ENCODE results near the gene RPS15A.
A peak's percentile ranks its signal among the peaks of the same experiment; 100 is the strongest.
"Not testable (repeated sequence)": the region's sequence is repeated elsewhere in the genome, so short reads cannot be mapped to it uniquely, and the experiment has no call there.

Gene RPS15A

DNA sequence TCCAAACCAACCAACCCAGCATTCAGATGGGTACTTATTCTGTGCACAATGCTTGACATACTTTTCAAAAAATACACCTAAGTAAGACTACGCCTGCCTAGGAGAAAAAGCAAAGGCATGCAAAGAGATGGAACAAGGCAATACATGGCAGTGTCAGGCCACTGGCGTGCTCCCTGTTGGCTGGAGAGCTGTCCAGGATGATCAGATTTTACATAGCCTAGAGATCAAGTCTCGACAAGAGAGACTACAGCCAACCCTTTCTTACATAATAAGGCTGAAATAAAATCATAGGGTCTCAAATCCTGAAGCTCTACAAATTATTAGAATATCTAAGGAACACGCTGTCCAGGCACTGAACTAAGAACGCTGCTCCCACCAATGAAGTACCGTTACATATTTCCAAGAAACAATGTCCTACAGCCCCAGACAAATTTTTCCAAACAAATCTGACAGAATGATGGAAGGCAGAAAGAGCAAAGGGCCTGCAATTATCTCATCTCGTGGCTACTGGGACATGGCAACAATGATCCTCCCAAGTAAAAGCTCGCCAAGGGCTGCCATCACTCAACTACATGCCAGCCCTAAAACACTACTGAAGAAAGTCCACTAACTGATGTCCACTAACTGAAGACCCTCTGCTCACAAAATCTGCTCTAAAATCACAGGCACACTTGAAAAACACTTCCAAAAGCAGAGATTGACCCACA lies 5.1 kb downstream of the RPS15A start:
- no peaks in the 10 kb centered on the region for H3K9me3 ChIP-seq (ENCODE audit: control extremely low read depth in 1 of 5, control insufficient read depth in 4 of 5, insufficient read depth in 2 of 5, low read depth in 1 of 5, low read length in 4 of 5)
- peak overlapping the region in 1 of 2 experiments; percentile 56 for H3K27ac ChIP-seq (ENCODE audit: insufficient read depth in 1 of 2, low read depth in 1 of 2, low read length in 2 of 2, poor library complexity in 1 of 2, severe bottlenecking in 2 of 2)
- H3K4me1 ChIP-seq (ENCODE audit: control extremely low read depth in 1 of 4, control insufficient read depth in 4 of 4, insufficient read depth in 4 of 4, low read length in 3 of 4): peaks cover 24 to 50% (median 34%) of the 10 kb centered on the region in 4 experiments
- 96% methylated on average over 5 of the region's 8 CpGs for WGBS (ENCODE audit: insufficient coverage)
- no peak overlapping the region for H3K4me3 ChIP-seq (ENCODE audit: control insufficient read depth in 1 of 7, extremely low read depth in 1 of 7, insufficient read depth in 4 of 7, low read depth in 2 of 7, low read length in 6 of 7)
- DNase-seq: no peak
- ChIA-PET CTCF (interaction anchor here (1.6 kb wide), 1 partner anchor 19 kb away, joined by 3 read pairs; no protein-coding TSS in a partner anchor), POLR2A (no interaction called here)
- no peaks in the 10 kb centered on the region for H3K27me3 ChIP-seq (replicated peaks in 2 of 5; ENCODE audit: control insufficient read depth in 4 of 5, insufficient read depth in 5 of 5, low read length in 4 of 5)
- peaks cover 23 to 69% (median 48%) of the 10 kb centered on the region in 4 experiments for H3K36me3 ChIP-seq (ENCODE audit: control insufficient read depth in 4 of 4, insufficient read depth in 4 of 4, low read length in 3 of 4)

DNA sequence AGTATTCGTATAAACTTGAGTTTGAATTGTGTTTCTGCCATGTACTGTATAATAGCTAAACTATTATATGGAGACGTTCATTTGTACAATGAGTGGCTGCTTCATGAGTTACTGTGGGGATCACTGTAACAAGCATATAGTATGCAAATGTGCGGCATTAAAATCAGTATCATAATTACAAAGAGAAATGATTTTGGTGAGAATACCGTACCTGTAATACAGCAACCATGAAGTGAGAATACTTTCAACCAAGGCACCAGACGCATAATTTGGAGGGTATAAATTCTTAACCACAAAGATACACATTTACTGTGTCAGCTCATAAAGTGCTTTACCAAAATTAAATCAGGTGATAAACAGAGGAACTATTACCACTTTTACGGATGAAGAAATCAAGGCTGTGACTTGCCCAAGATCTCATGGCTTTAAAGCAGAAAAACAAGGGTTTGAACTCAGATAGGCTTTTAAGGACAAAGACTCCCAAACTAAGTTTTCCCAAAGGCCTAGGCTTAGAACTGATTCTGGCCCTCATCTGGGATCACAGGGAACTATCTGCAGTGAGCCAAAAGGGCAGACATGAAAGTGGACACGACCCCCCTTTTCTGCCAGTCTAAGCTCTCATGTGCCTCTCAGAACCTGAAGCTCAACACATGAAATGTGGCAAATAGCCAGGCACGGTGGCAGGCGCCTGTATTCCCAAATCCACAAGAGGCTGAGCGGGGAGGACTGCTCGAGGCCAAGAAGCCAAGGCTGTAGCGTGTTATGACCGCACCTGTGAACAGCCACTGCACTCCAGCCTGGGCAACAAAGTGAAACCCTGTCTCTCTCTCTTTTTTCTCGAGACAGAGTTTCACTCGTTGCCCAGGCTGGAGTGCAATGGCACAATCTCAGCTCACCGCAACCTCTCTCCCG lies 6.4 kb downstream of the RPS15A start:
- H3K9me3 ChIP-seq (ENCODE audit: control extremely low read depth in 1 of 5, control insufficient read depth in 4 of 5, insufficient read depth in 2 of 5, low read depth in 1 of 5, low read length in 4 of 5): no peaks in the 10 kb centered on the region
- H3K27ac ChIP-seq (ENCODE audit: insufficient read depth in 1 of 2, low read depth in 1 of 2, low read length in 2 of 2, poor library complexity in 1 of 2, severe bottlenecking in 2 of 2): peak overlapping the region in 1 of 2 experiments; percentile 25
- peaks cover 18 to 41% (median 27%) of the 10 kb centered on the region in 4 experiments for H3K4me1 ChIP-seq (ENCODE audit: control extremely low read depth in 1 of 4, control insufficient read depth in 4 of 4, insufficient read depth in 4 of 4, low read length in 3 of 4)
- ChIA-PET CTCF (no interaction called here), POLR2A (no interaction called here)
- 87% methylated on average over 13 of the region's 17 CpGs for WGBS (ENCODE audit: insufficient coverage)
- DNase-seq: no peak
- no peak overlapping the region for H3K4me3 ChIP-seq (ENCODE audit: control insufficient read depth in 1 of 7, extremely low read depth in 1 of 7, insufficient read depth in 4 of 7, low read depth in 2 of 7, low read length in 6 of 7)
- no peaks in the 10 kb centered on the region for H3K27me3 ChIP-seq (replicated peaks in 2 of 5; ENCODE audit: control insufficient read depth in 4 of 5, insufficient read depth in 5 of 5, low read length in 4 of 5)
- peaks cover 23 to 60% (median 47%) of the 10 kb centered on the region in 4 experiments for H3K36me3 ChIP-seq (ENCODE audit: control insufficient read depth in 4 of 4, insufficient read depth in 4 of 4, low read length in 3 of 4)

DNA sequence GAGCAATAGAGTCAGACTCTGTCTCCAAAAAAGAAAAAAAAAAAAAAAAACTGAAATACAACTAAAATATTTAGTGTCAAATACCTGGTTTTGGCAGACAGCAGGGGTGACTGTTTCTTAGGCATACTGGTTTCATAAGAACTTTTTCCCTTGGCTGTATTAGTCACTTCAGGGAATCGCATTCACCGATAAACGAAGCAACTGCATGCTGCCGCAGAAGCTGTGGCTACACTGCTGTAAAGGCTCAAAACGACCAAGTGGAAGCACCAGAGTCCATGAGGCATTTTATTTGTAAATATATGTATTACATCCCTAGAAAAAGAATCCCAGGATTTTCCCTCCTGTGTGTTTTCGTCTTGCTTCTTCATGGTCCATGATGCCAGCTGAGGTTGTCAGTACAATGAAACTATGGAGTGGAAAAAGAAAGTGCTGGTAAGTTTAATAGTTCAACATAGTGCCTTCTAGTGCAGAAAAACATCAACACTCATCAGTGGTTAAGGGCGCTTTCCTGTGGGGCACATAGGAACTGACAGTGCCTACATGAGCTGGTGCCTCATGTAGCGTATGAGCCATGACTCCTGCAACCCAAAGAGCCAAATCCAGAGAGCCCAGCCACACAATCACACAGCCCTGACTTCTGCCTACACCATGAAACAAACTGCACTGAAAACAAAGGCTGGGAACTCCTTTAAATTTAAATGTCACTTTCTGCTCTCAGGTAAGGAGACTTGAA lies 7.3 kb downstream of the RPS15A start:
- Histone ChIP-seq H3K4me3 (ENCODE audit: control insufficient read depth in 1 of 7, extremely low read depth in 1 of 7, insufficient read depth in 4 of 7, low read depth in 2 of 7, low read length in 6 of 7) (no peak overlapping the region), H3K9me3 (ENCODE audit: control extremely low read depth in 1 of 5, control insufficient read depth in 4 of 5, insufficient read depth in 2 of 5, low read depth in 1 of 5, low read length in 4 of 5) (no peaks in the 10 kb centered on the region), H3K36me3 (ENCODE audit: control insufficient read depth in 4 of 4, insufficient read depth in 4 of 4, low read length in 3 of 4) (peaks cover 20 to 54% (median 41%) of the 10 kb centered on the region in 4 experiments), H3K4me1 (ENCODE audit: control extremely low read depth in 1 of 4, control insufficient read depth in 4 of 4, insufficient read depth in 4 of 4, low read length in 3 of 4) (peaks cover 10 to 33% (median 19%) of the 10 kb centered on the region in 4 experiments), H3K27me3 (replicated peaks in 2 of 5; ENCODE audit: control insufficient read depth in 4 of 5, insufficient read depth in 5 of 5, low read length in 4 of 5) (no peaks in the 10 kb centered on the region), H3K27ac (ENCODE audit: insufficient read depth in 1 of 2, low read depth in 1 of 2, low read length in 2 of 2, poor library complexity in 1 of 2, severe bottlenecking in 2 of 2) (no peak overlapping the region)
- ChIA-PET CTCF (no interaction called here), POLR2A (no interaction called here)
- DNase-seq: peak in 2 of 3 donors; percentile 56 to 71
- 96% methylated on average over 4 of the region's 8 CpGs for WGBS (ENCODE audit: insufficient coverage)

DNA sequence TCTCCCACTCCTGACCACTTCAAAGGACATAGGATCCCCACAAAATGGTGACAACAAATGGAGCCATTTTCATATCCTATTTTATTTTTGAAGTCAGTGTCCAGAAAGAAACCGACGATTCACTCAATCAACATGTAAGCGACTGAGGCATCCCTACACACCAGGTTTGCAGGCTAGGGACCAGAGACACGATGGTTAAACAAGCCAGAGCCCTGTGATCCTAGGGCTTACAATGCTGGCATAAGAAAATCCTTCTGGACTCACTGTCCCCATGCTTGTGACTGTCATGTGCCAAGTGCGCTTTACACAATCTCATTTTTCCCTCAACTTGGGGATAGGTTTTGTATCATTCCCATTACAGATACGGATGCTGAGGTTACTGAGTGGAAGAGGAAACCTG lies 8.9 kb downstream of the RPS15A start:
- CTCF ChIA-PET, POLR2A ChIA-PET: not testable (repeated sequence)
- WGBS (ENCODE audit: insufficient coverage): no CpG with 5 or more reads among the region's 6 CpGs

DNA sequence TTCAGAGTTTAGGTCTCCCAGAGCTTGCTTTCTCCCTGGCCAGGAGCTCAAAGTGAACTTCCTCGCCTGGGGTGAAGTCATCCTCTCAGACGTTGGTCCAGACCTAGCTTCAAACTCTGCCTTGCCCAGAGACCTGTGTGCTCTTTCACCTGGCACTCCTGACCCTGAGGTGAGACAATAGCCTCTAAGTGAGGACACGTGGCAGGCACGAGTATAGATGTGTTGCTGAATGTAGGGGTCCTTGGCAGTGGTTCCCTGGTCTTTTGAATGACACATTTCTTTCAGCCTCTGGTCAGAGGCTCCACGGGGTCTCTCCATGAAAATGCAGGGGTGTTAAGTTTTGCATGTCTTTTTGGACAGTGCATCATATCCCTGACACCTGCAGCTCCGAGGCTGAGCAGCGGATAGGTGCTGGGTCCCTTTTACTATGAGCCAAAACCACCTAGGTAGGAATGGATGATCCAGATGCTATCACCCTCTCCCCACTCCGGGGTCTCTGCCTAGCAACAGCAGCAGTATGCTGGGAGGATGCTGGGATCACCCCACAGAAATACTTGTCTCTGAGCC lies 9.6 kb downstream of the RPS15A start:
- DNase-seq; H3K9me3 ChIP-seq (ENCODE audit: control extremely low read depth in 1 of 5, control insufficient read depth in 4 of 5, insufficient read depth in 2 of 5, low read depth in 1 of 5, low read length in 4 of 5); CTCF ChIA-PET; POLR2A ChIA-PET; H3K4me3 ChIP-seq (ENCODE audit: control insufficient read depth in 1 of 7, extremely low read depth in 1 of 7, insufficient read depth in 4 of 7, low read depth in 2 of 7, low read length in 6 of 7); H3K27ac ChIP-seq (ENCODE audit: insufficient read depth in 1 of 2, low read depth in 1 of 2, low read length in 2 of 2, poor library complexity in 1 of 2, severe bottlenecking in 2 of 2); H3K27me3 ChIP-seq (replicated peaks in 2 of 5; ENCODE audit: control insufficient read depth in 4 of 5, insufficient read depth in 5 of 5, low read length in 4 of 5): not testable (repeated sequence)
- peaks cover 0 to 15% (median 3%) of the 10 kb centered on the region in 4 experiments for H3K4me1 ChIP-seq (ENCODE audit: control extremely low read depth in 1 of 4, control insufficient read depth in 4 of 4, insufficient read depth in 4 of 4, low read length in 3 of 4)
- H3K36me3 ChIP-seq (ENCODE audit: control insufficient read depth in 4 of 4, insufficient read depth in 4 of 4, low read length in 3 of 4): peaks cover 8 to 32% (median 26%) of the 10 kb centered on the region in 4 experiments
- WGBS (ENCODE audit: insufficient coverage): 74% methylated on average over 4 of the region's 8 CpGs

More for the DNA sequence above, 8.9 kb downstream of the RPS15A start:
- peaks cover 3 to 21% (median 5%) of the 10 kb centered on the region in 4 experiments for H3K4me1 ChIP-seq (ENCODE audit: control extremely low read depth in 1 of 4, control insufficient read depth in 4 of 4, insufficient read depth in 4 of 4, low read length in 3 of 4)
- not testable (repeated sequence) for H3K4me3 ChIP-seq (ENCODE audit: control insufficient read depth in 1 of 7, extremely low read depth in 1 of 7, insufficient read depth in 4 of 7, low read depth in 2 of 7, low read length in 6 of 7); H3K27ac ChIP-seq (ENCODE audit: insufficient read depth in 1 of 2, low read depth in 1 of 2, low read length in 2 of 2, poor library complexity in 1 of 2, severe bottlenecking in 2 of 2); DNase-seq; H3K9me3 ChIP-seq (ENCODE audit: control extremely low read depth in 1 of 5, control insufficient read depth in 4 of 5, insufficient read depth in 2 of 5, low read depth in 1 of 5, low read length in 4 of 5); H3K27me3 ChIP-seq (replicated peaks in 2 of 5; ENCODE audit: control insufficient read depth in 4 of 5, insufficient read depth in 5 of 5, low read length in 4 of 5)
- peaks cover 11 to 39% (median 32%) of the 10 kb centered on the region in 4 experiments for H3K36me3 ChIP-seq (ENCODE audit: control insufficient read depth in 4 of 4, insufficient read depth in 4 of 4, low read length in 3 of 4)

DNA sequence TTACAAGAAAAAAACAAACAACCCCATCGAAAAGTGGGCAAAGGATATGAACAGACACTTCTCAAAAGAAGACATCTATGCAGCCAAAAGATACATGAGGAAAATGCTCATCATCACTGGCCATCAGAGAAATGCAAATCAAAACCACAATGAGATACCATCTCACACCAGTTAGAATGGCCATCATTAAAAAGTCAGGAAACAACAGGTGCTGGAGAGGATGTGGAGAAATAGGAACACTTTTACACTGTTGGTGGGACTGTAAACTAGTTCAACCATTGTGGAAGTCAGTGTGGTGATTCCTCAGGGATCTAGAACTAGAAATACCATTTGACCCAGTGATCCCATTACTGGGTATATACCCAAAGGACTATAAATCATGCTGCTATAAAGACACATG lies 12.5 kb downstream of the RPS15A start:
- no CpG with 5 or more reads among the region's 1 CpG for WGBS (ENCODE audit: insufficient coverage)
- CTCF ChIA-PET: not testable (repeated sequence)

More for the DNA sequence above, 12.5 kb downstream of the RPS15A start:
- H3K27ac ChIP-seq (ENCODE audit: insufficient read depth in 1 of 2, low read depth in 1 of 2, low read length in 2 of 2, poor library complexity in 1 of 2, severe bottlenecking in 2 of 2); H3K9me3 ChIP-seq (ENCODE audit: control extremely low read depth in 1 of 5, control insufficient read depth in 4 of 5, insufficient read depth in 2 of 5, low read depth in 1 of 5, low read length in 4 of 5); DNase-seq; H3K36me3 ChIP-seq (ENCODE audit: control insufficient read depth in 4 of 4, insufficient read depth in 4 of 4, low read length in 3 of 4); H3K27me3 ChIP-seq (replicated peaks in 2 of 5; ENCODE audit: control insufficient read depth in 4 of 5, insufficient read depth in 5 of 5, low read length in 4 of 5); H3K4me1 ChIP-seq (ENCODE audit: control extremely low read depth in 1 of 4, control insufficient read depth in 4 of 4, insufficient read depth in 4 of 4, low read length in 3 of 4); POLR2A ChIA-PET; H3K4me3 ChIP-seq (ENCODE audit: control insufficient read depth in 1 of 7, extremely low read depth in 1 of 7, insufficient read depth in 4 of 7, low read depth in 2 of 7, low read length in 6 of 7): not testable (repeated sequence)

All from common myeloid progenitor, CD34-positive (primary cell).